H9 (cell line): ENCODE results near the gene B4GALNT2. TPM values are rescaled to one million over a fixed set of nuclear protein-coding genes. Genes with fewer than 3 reads are reported as not detected.

Experiments used
- DNase-seq: peaks from one replicate; pipeline ENCODE4 v3.0.0-alpha.2; 2017
- H2AFZ ChIP-seq: one replicate; pipeline ENCODE4 v1.6.1; 2013; ENCODE audit warnings: mild to moderate bottlenecking, low read length, control low read depth, moderate library complexity
- H2AK5ac ChIP-seq: 2 replicates; pipeline ENCODE4 v1.6.1; 2013; ENCODE audit warnings: low read length, control low read depth, mixed read lengths; ENCODE audit not compliant: insufficient read length
- H2BK120ac ChIP-seq: one replicate; pipeline ENCODE4 v1.6.1; 2013; ENCODE audit warnings: low read depth, mild to moderate bottlenecking, low read length, control low read depth, inconsistent platforms; ENCODE audit not compliant: poor library complexity, severe bottlenecking
- H2BK12ac ChIP-seq: 2 replicates; pipeline ENCODE4 v1.6.1; 2013; ENCODE audit warnings: low read length, control low read depth, mixed read lengths, low read depth; ENCODE audit not compliant: insufficient read length
- H2BK15ac ChIP-seq: 2 replicates; pipeline ENCODE4 v1.6.1; 2013; ENCODE audit warnings: low read depth, low read length, control low read depth
- H2BK20ac ChIP-seq: one replicate; pipeline ENCODE4 v1.6.1; 2013; ENCODE audit warnings: low read depth, mild to moderate bottlenecking, low read length, control low read depth, inconsistent platforms; ENCODE audit not compliant: poor library complexity, severe bottlenecking
- H2BK5ac ChIP-seq: 2 replicates; pipeline ENCODE4 v1.6.1; 2013; ENCODE audit warnings: low read length, control low read depth, mixed read lengths; ENCODE audit not compliant: insufficient read length
- H3K14ac ChIP-seq: 2 replicates; pipeline ENCODE4 v1.6.1; 2013; ENCODE audit warnings: low read length, control low read depth; ENCODE audit not compliant: insufficient read depth
- H3K18ac ChIP-seq: 2 replicates; pipeline ENCODE4 v1.6.1; 2013; ENCODE audit warnings: low read depth, mild to moderate bottlenecking, mixed read lengths, low read length, control low read depth; ENCODE audit not compliant: insufficient read length
- H3K23ac ChIP-seq: 2 replicates; pipeline ENCODE4 v1.6.1; 2013; ENCODE audit warnings: low read length, control low read depth, mixed read lengths, low read depth; ENCODE audit not compliant: insufficient read length
- H3K23me2 ChIP-seq: 2 replicates; pipeline ENCODE4 v1.6.1; 2013; ENCODE audit warnings: low read depth, mild to moderate bottlenecking, mixed read lengths, low read length, control low read depth; ENCODE audit not compliant: insufficient read length, poor library complexity, severe bottlenecking
- H3K27ac ChIP-seq: 2 replicates; pipeline ENCODE4 v1.5.1; 2013; ENCODE audit warnings: low read length, control low read depth, mixed read lengths, low read depth; ENCODE audit not compliant: insufficient read length
- H3K27me3 ChIP-seq: 2 replicates; pipeline ENCODE4 v1.6.1; 2013; ENCODE audit warnings: low read length, control low read depth, inconsistent platforms; ENCODE audit not compliant: insufficient read depth
- H3K4ac ChIP-seq: 2 replicates; pipeline ENCODE4 v1.6.1; 2013; ENCODE audit warnings: low read depth, mild to moderate bottlenecking, control low read depth, inconsistent platforms, low read length, moderate library complexity
- H3K4me1 ChIP-seq: 2 replicates; pipeline ENCODE4 v1.6.1; 2013; ENCODE audit warnings: low read length, control low read depth, inconsistent platforms; ENCODE audit not compliant: insufficient read depth
- H3K4me2 ChIP-seq: 2 replicates; pipeline ENCODE4 v1.6.1; 2013; ENCODE audit warnings: low read length, control low read depth, mixed read lengths; ENCODE audit not compliant: insufficient read length, insufficient read depth
- H3K56ac ChIP-seq: 2 replicates; pipeline ENCODE4 v1.6.1; 2013; ENCODE audit warnings: low read depth, mild to moderate bottlenecking, mixed read lengths, low read length, control low read depth; ENCODE audit not compliant: insufficient read length
- H3K79me1 ChIP-seq: 2 replicates; pipeline ENCODE4 v1.6.1; 2013; ENCODE audit warnings: low read depth, mild to moderate bottlenecking, moderate library complexity, low read length, control low read depth, inconsistent platforms; ENCODE audit not compliant: insufficient read depth, poor library complexity, severe bottlenecking
- H3K79me2 ChIP-seq: 2 replicates; pipeline ENCODE4 v1.6.1; 2013; ENCODE audit warnings: low read length, control low read depth, inconsistent platforms; ENCODE audit not compliant: insufficient read depth
- H3K9ac ChIP-seq: 2 replicates; pipeline ENCODE4 v1.6.1; 2013; ENCODE audit warnings: low read length, control low read depth, mixed read lengths; ENCODE audit not compliant: insufficient read length; ENCODE audit errors: extremely low read depth
- H3K9me3 ChIP-seq: one replicate; pipeline ENCODE4 v1.6.1; 2013; ENCODE audit warnings: low read depth, low read length, inconsistent platforms; ENCODE audit not compliant: control insufficient read depth
- H3T11ph ChIP-seq: one replicate; pipeline ENCODE4 v1.6.1; 2013; ENCODE audit warnings: mild to moderate bottlenecking, low read length, control low read depth, inconsistent platforms
- H4K20me1 ChIP-seq: one replicate; pipeline ENCODE4 v1.6.1; 2013; ENCODE audit not compliant: control insufficient read depth, insufficient read length, insufficient read depth
- H4K5ac ChIP-seq: 2 replicates; pipeline ENCODE4 v1.6.1; 2013; ENCODE audit warnings: low read depth, mild to moderate bottlenecking, mixed read lengths, low read length, control low read depth; ENCODE audit not compliant: insufficient read length
- H4K8ac ChIP-seq: replicated peaks from 2 replicates; pipeline ENCODE4 v1.6.1; 2013; ENCODE audit warnings: low read length, control low read depth, mixed read lengths, low read depth; ENCODE audit not compliant: insufficient read length
- H4K91ac ChIP-seq: 2 replicates; pipeline ENCODE4 v1.6.1; 2013; ENCODE audit warnings: low read depth, mild to moderate bottlenecking, moderate library complexity, mixed read lengths, low read length, control low read depth; ENCODE audit not compliant: insufficient read length
- H3K27ac Mint-ChIP-seq, 3 experiments: 2 replicates in 2 of 3; 3 replicates in 1 of 3; pipeline ENCODE4 v1.8.0; 2020 to 2021; ENCODE audit warnings: mixed read lengths in 3 of 3, mild to moderate bottlenecking in 1 of 3, moderate library complexity in 1 of 3
- H3K27me3 Mint-ChIP-seq: 2 replicates; pipeline ENCODE4 v1.8.0; 2021; ENCODE audit warnings: low read depth, mild to moderate bottlenecking, moderate library complexity, mixed read lengths
- H3K36me3 Mint-ChIP-seq, 3 experiments: 2 replicates in 2 of 3; 3 replicates in 1 of 3; pipeline ENCODE4 v1.8.0; 2020 to 2021; ENCODE audit warnings: low read depth in 3 of 3, mixed read lengths in 3 of 3; ENCODE audit not compliant: insufficient read depth in 1 of 3
- H3K4me1 Mint-ChIP-seq, 2 experiments: 2 replicates each; pipeline ENCODE4 v1.8.0; 2020; ENCODE audit warnings: mixed read lengths in 2 of 2
- H3K4me3 Mint-ChIP-seq, 2 experiments: 2 replicates in 1 of 2; 3 replicates in 1 of 2; pipeline ENCODE4 v1.8.0; 2020 to 2021; ENCODE audit warnings: mild to moderate bottlenecking in 2 of 2, mixed read lengths in 2 of 2, moderate library complexity in 1 of 2
- H3K9me3 Mint-ChIP-seq, 2 experiments: 2 replicates in 1 of 2; 3 replicates in 1 of 2; pipeline ENCODE4 v1.8.0; 2020; ENCODE audit warnings: mild to moderate bottlenecking in 2 of 2, mixed read lengths in 2 of 2, moderate library complexity in 1 of 2
- WGBS: extraction: QIAGEN DNeasy Blood & Tissue Kit; methylation state at CpG from one replicate; pipeline ENCODE4 v1.1.7; 2013; ENCODE audit warnings: missing lambda C conversion rate, low lambda C conversion rate, mixed read lengths; ENCODE audit not compliant: insufficient read length; ENCODE audit errors: extremely low coverage; 5-methylcytosine and 5-hydroxymethylcytosine counted together
- total RNA-seq: library from RNA; stranded (reverse); gene quantifications from 2 replicates; pipeline ENCODE4 v1.2.1, GENCODE V29; 2021
- TF ChIP-seq, protein P1 (sequence below): fragments of 200-600 bp; sonication (generic); conservative IDR thresholded peaks from 3 replicates; pipeline ENCODE4 v1.8.0; 2021; ENCODE audit warnings: antibody characterized with exemption, mild to moderate bottlenecking

The B4GALNT2 gene
- total RNA-seq, 1 experiment from 2014 or later, result not detected

DNA sequence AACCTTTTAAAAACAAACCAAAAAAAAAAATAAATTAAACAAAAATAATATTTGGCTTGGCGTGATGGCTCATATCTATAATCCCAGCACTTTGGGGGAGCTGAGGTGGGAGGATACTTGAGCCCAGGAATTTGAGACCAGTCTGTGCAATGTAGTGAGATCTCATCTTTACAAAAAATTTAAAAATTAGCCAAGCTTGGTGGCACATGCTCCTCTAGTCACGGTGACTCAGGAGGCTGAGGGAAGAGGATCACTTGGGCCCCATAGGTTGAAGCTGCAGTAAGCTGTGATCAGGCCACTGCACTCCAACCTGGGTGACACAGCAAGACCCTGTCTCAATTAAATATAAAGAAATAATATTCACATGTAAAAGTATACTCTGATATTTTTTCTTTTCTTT is 65.6 kb downstream of the B4GALNT2 start:
- H2AFZ ChIP-seq, result no peak overlapping the region

More for the DNA sequence above, 65.6 kb downstream of the B4GALNT2 start:
- H3K4me1 ChIP-seq, result no peaks in the 10 kb centered on the region; the same call in 1 of the 2 replicates
- no peak overlapping the region for H2BK15ac ChIP-seq
- H4K5ac ChIP-seq, result no peak overlapping the region
- H2BK12ac ChIP-seq, result no peak overlapping the region
- H2BK20ac ChIP-seq, result no peak overlapping the region
- H4K8ac ChIP-seq, result no peak overlapping the region
- no peak overlapping the region for H3K18ac ChIP-seq
- H3K4me1 Mint-ChIP-seq, result peaks cover 5 to 10% of the 10 kb centered on the region in 2 experiments
- H3K23ac ChIP-seq, result no peak overlapping the region
- no peaks in the 10 kb centered on the region for H4K20me1 ChIP-seq
- H3K9me3 Mint-ChIP-seq, result no peaks in the 10 kb centered on the region
- H3K27ac ChIP-seq, result no peak overlapping the region
- no peak overlapping the region for H4K91ac ChIP-seq
- DNase-seq, result no peak
- H3K27me3 ChIP-seq, result no peaks in the 10 kb centered on the region; the same call in 1 of the 2 replicates
- H3K9me3 ChIP-seq, result no peaks in the 10 kb centered on the region
- no peak overlapping the region for H2AK5ac ChIP-seq
- no peak overlapping the region for H3K27ac Mint-ChIP-seq
- H2BK120ac ChIP-seq, result no peak overlapping the region
- WGBS, result no CpG with 5 or more reads among the region's 2 CpGs
- no peak overlapping the region for H2BK5ac ChIP-seq
- H3K56ac ChIP-seq, result no peak overlapping the region
- H3K79me1 ChIP-seq, result no peaks in the 10 kb centered on the region
- no peak overlapping the region for H3K4me3 Mint-ChIP-seq
- H3K9ac ChIP-seq, result no peak overlapping the region
- peaks cover 15% of the 10 kb centered on the region for H3K27me3 Mint-ChIP-seq
- no peak overlapping the region for H3K14ac ChIP-seq
- TF ChIP-seq, protein P1, sequence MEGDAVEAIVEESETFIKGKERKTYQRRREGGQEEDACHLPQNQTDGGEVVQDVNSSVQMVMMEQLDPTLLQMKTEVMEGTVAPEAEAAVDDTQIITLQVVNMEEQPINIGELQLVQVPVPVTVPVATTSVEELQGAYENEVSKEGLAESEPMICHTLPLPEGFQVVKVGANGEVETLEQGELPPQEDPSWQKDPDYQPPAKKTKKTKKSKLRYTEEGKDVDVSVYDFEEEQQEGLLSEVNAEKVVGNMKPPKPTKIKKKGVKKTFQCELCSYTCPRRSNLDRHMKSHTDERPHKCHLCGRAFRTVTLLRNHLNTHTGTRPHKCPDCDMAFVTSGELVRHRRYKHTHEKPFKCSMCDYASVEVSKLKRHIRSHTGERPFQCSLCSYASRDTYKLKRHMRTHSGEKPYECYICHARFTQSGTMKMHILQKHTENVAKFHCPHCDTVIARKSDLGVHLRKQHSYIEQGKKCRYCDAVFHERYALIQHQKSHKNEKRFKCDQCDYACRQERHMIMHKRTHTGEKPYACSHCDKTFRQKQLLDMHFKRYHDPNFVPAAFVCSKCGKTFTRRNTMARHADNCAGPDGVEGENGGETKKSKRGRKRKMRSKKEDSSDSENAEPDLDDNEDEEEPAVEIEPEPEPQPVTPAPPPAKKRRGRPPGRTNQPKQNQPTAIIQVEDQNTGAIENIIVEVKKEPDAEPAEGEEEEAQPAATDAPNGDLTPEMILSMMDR, result no peak
- no peaks in the 10 kb centered on the region for H3K79me2 ChIP-seq
- no peak overlapping the region for H3K4ac ChIP-seq
- H3K23me2 ChIP-seq, result peaks cover 6% of the 10 kb centered on the region
- no peaks in the 10 kb centered on the region for H3K36me3 Mint-ChIP-seq
- H3K4me2 ChIP-seq, result no peak overlapping the region
- no peak overlapping the region for H3T11ph ChIP-seq
